Astrocyte (in vitro differentiated cells and primary cell): ENCODE measurements around the gene CABP4. TPM values are rescaled to one million over a fixed set of nuclear protein-coding genes. Genes with fewer than 3 reads are reported as not detected.
A peak's percentile ranks its signal among the peaks of the same experiment; 100 is the strongest.

Source experiments
- DNase-seq: peaks from one replicate; pipeline ENCODE4 v3.0.0-alpha.2; 2010; ENCODE audit warnings: low read depth
- FAIRE-seq: peaks from 2 replicates; lab custom pipeline; 2011; peaks lifted over from hg19 to GRCh38; lab: Jason Lieb, UNC
- H2AFZ ChIP-seq: 2 replicates; pipeline ENCODE4 v1.6.0; 2012; ENCODE audit warnings: low read depth, low read length, inconsistent platforms
- H3K27ac ChIP-seq: 2 replicates; pipeline ENCODE4 v1.5.1; 2011; ENCODE audit warnings: low read depth, low read length, inconsistent platforms
- H3K27me3 ChIP-seq: 2 replicates; pipeline ENCODE4 v1.6.0; 2011; ENCODE audit warnings: low read length, inconsistent platforms; ENCODE audit not compliant: insufficient read depth
- H3K36me3 ChIP-seq: 2 replicates; pipeline ENCODE4 v1.5.1; 2011; ENCODE audit warnings: low read length, inconsistent platforms; ENCODE audit not compliant: insufficient read depth
- H3K4me1 ChIP-seq: 2 replicates; pipeline ENCODE4 v1.5.1; 2011; ENCODE audit warnings: low read length, inconsistent platforms; ENCODE audit not compliant: insufficient read depth
- H3K4me2 ChIP-seq: 2 replicates; pipeline ENCODE4 v1.6.0; 2012; ENCODE audit warnings: low read length, inconsistent platforms
- H3K4me3 ChIP-seq: 2 replicates; pipeline ENCODE4 v1.5.1; 2011; ENCODE audit warnings: low read depth, mild to moderate bottlenecking, low read length, inconsistent platforms; ENCODE audit not compliant: insufficient read depth
- H3K79me2 ChIP-seq: 2 replicates; pipeline ENCODE4 v1.6.0; 2012; ENCODE audit warnings: mild to moderate bottlenecking, low read length, inconsistent platforms; ENCODE audit not compliant: insufficient read depth
- H3K9ac ChIP-seq: 2 replicates; pipeline ENCODE4 v1.6.0; 2012; ENCODE audit warnings: mild to moderate bottlenecking, low read length, inconsistent platforms
- H3K9me3 ChIP-seq: 2 replicates; pipeline ENCODE4 v1.5.1; 2012; ENCODE audit warnings: low read depth, mild to moderate bottlenecking, low read length, inconsistent platforms; ENCODE audit not compliant: insufficient read depth
- H4K20me1 ChIP-seq: 2 replicates; pipeline ENCODE4 v1.6.0; 2012; ENCODE audit warnings: low read length, inconsistent platforms; ENCODE audit not compliant: insufficient read depth
- H3K27ac Mint-ChIP-seq: one replicate; pipeline ENCODE4 v1.8.0; 2021; ENCODE audit warnings: mild to moderate bottlenecking, mixed read lengths; ENCODE audit not compliant: unreplicated experiment
- H3K27me3 Mint-ChIP-seq: one replicate; pipeline ENCODE4 v1.8.0; 2021; ENCODE audit warnings: low read depth, mixed read lengths; ENCODE audit not compliant: unreplicated experiment
- H3K36me3 Mint-ChIP-seq: one replicate; pipeline ENCODE4 v1.8.0; 2021; ENCODE audit warnings: low read depth, mixed read lengths; ENCODE audit not compliant: unreplicated experiment
- H3K4me1 Mint-ChIP-seq: one replicate; pipeline ENCODE4 v1.8.0; 2021; ENCODE audit warnings: low read depth, mixed read lengths; ENCODE audit not compliant: unreplicated experiment
- H3K4me3 Mint-ChIP-seq: one replicate; pipeline ENCODE4 v1.8.0; 2021; ENCODE audit warnings: mild to moderate bottlenecking, moderate library complexity, mixed read lengths; ENCODE audit not compliant: unreplicated experiment
- H3K9me3 Mint-ChIP-seq: one replicate; pipeline ENCODE4 v1.8.0; 2021; ENCODE audit warnings: mild to moderate bottlenecking, mixed read lengths; ENCODE audit not compliant: unreplicated experiment
- CTCF ChIP-seq: IDR thresholded peaks from 2 replicates; pipeline ENCODE4 v1.5.1; 2011; ENCODE audit warnings: low read depth, mild to moderate bottlenecking, inconsistent platforms, low read length, moderate library complexity; ENCODE audit not compliant: insufficient read depth
- EZH2 ChIP-seq: IDR thresholded peaks from 2 replicates; pipeline ENCODE4 v1.6.1; 2012; ENCODE audit warnings: mild to moderate bottlenecking, low read length, inconsistent platforms; ENCODE audit not compliant: insufficient read depth
- total RNA-seq: library from RNA; stranded (reverse); gene quantifications from 2 replicates; pipeline ENCODE4 v1.2.1, GENCODE V29; 2021

CABP4 gene
- total RNA-seq, 1 donor from 2014 or later = not detected

DNA sequence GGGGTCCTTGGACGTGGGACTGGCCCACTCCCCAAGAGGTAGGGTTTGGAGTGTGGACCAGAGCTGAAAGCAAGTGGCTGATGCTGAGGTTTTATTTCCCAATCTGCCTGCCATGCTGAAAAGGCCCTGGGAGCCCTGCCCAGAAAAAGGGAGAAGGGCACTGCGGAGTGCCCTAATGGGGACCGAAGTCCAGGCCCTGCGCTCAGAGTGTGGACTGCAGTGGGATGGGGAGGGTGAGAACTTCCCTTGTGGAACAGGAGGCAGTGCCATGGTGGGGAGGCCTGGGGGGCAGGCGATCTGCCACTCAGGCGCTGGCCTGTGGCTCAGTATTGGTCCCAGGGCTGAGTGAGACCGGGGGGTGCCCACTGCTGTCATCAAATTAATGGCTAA, 6.9 kb upstream of the CABP4 start:
- H3K36me3 Mint-ChIP-seq = peaks cover 2% of the 10 kb centered on the region
- H2AFZ ChIP-seq = no peak overlapping the region
- H3K4me1 ChIP-seq = peaks cover 3% of the 10 kb centered on the region
- no peaks in the 10 kb centered on the region for H3K9me3 ChIP-seq
- no peak overlapping the region for H3K27ac ChIP-seq
- H3K9ac ChIP-seq = no peak overlapping the region
- H3K4me2 ChIP-seq = no peak overlapping the region
- no peaks in the 10 kb centered on the region for H3K4me1 Mint-ChIP-seq
- no peaks in the 10 kb centered on the region for H3K27me3 ChIP-seq
- H3K4me3 ChIP-seq = no peak overlapping the region
- no peaks in the 10 kb centered on the region for H3K9me3 Mint-ChIP-seq
- no peak overlapping the region for H3K27ac Mint-ChIP-seq
- H3K79me2 ChIP-seq = no peaks in the 10 kb centered on the region
- DNase-seq (no peak), FAIRE-seq (no peak)
- no peak for TF ChIP-seq CTCF
- no peak for TF ChIP-seq EZH2
- peaks cover 11% of the 10 kb centered on the region for H3K27me3 Mint-ChIP-seq
- H3K36me3 ChIP-seq = no peaks in the 10 kb centered on the region
- no peaks in the 10 kb centered on the region for H4K20me1 ChIP-seq
- H3K4me3 Mint-ChIP-seq = no peak overlapping the region

- H3K27me3 ChIP-seq = no peaks in the 10 kb centered on the region
- no peaks in the 10 kb centered on the region for H3K79me2 ChIP-seq
- Mint-ChIP-seq H3K36me3 (peaks cover 2% of the 10 kb centered on the region), H3K9me3 (no peaks in the 10 kb centered on the region), H3K4me1 (no peaks in the 10 kb centered on the region), H3K27me3 (peaks cover 11% of the 10 kb centered on the region), H3K4me3 (no peak overlapping the region), H3K27ac (peak overlapping the region; percentile 64)
- no peak overlapping the region for H2AFZ ChIP-seq
- no peaks in the 10 kb centered on the region for H4K20me1 ChIP-seq
- H3K9ac ChIP-seq = no peak overlapping the region
- no peak overlapping the region for H3K4me3 ChIP-seq
- FAIRE-seq (no peak), DNase-seq (no peak)
- no peaks in the 10 kb centered on the region for H3K9me3 ChIP-seq
- TF ChIP-seq EZH2 (no peak), CTCF (no peak)
- no peaks in the 10 kb centered on the region for H3K36me3 ChIP-seq
- no peaks in the 10 kb centered on the region for H3K4me1 ChIP-seq
- H3K27ac ChIP-seq = no peak overlapping the region
- no peak overlapping the region for H3K4me2 ChIP-seq
Observed at GRCh38 chr11:67449116-67449844, 5.9 kb upstream of the CABP4 start.
